ENCODE measurements around the gene TMEM59L. TPM values are rescaled to one million over a fixed set of nuclear protein-coding genes. Genes with fewer than 3 reads are reported as not detected.
"Not testable (repeated sequence)": the region's sequence is repeated elsewhere in the genome, so short reads cannot be mapped to it uniquely, and the experiment has no call there.

Gene TMEM59L
- total RNA-seq, 2 donors from 2014 or later, result 3.2 to 6.5 TPM

DNA sequence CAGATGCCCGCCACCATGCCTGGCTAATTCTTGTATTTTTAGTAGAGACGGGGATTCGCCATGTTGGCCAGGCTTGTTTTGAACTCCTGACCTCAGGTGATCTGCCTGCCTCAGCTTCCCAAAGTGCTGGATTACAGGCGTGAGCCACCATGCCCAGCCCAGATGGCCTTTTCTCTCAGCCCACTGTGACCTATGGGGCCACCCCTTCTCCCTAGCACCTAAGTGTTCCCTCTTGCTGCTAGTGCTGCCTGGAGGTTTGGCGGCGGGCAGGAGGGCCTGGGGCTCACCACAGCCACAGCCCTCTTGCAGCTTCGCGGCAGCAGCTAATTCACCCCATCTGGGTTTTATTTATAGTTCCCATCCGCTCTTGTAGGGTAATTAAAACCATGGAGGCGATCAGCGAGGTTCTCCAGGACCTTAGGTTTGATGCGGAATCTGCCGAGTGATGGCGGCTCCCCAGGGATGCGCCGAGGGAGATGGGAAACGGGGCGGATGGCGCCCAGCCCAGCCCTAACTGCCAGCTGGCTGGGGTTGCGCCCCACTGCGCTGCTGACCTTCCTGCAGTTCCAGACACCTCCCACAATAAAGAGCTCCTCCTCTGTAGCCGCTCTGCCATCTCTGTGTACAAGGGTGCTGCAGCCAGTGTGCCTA, 20.8 kb upstream of the TMEM59L start:
- no peak overlapping the region for H3K4me3 ChIP-seq
- no peak for TF ChIP-seq CTCF (IDR thresholded peaks at IDR 0.05)
- H3K4me1 ChIP-seq (ENCODE audit: control insufficient read depth in 1 of 2, low read depth in 2 of 2), result peaks cover 19 to 35% of the 10 kb centered on the region in 2 donors
- no peak overlapping the region for H3K27ac ChIP-seq
- no peak for ATAC-seq (ENCODE audit: insufficient number of reproducible peaks, low FRiP score, low read depth)
- no peak for DNase-seq (ENCODE audit: low spot score)
- no peaks in the 10 kb centered on the region for H3K9me3 ChIP-seq
- no peaks in the 10 kb centered on the region for H3K27me3 ChIP-seq (replicated peaks; ENCODE audit: insufficient read depth)
- H3K36me3 ChIP-seq, result peaks cover 8% of the 10 kb centered on the region

- ATAC-seq (ENCODE audit: insufficient number of reproducible peaks, low FRiP score, low read depth); H3K9me3 ChIP-seq; H3K4me3 ChIP-seq; H3K27me3 ChIP-seq (replicated peaks; ENCODE audit: insufficient read depth); DNase-seq (ENCODE audit: low spot score); H3K36me3 ChIP-seq; H3K27ac ChIP-seq: not testable (repeated sequence)
- H3K4me1 ChIP-seq (ENCODE audit: control insufficient read depth in 1 of 2, low read depth in 2 of 2), result peaks cover 19 to 34% of the 10 kb centered on the region in 2 donors
Measured at GRCh38 chr19:18592732-18593131, 19.9 kb upstream of the TMEM59L start.

- Histone ChIP-seq H3K4me1 (ENCODE audit: control insufficient read depth in 1 of 2, low read depth in 2 of 2) (peaks cover 19 to 27% of the 10 kb centered on the region in 2 donors), H3K27me3 (replicated peaks; ENCODE audit: insufficient read depth) (no peaks in the 10 kb centered on the region), H3K27ac (no peak overlapping the region), H3K4me3 (peak overlapping the region; percentile 74), H3K36me3 (peaks cover 8% of the 10 kb centered on the region), H3K9me3 (no peaks in the 10 kb centered on the region)
- ATAC-seq (ENCODE audit: insufficient number of reproducible peaks, low FRiP score, low read depth), result no peak
- no peak for DNase-seq (ENCODE audit: low spot score)
- TF ChIP-seq CTCF (IDR thresholded peaks at IDR 0.05), result no peak
Measured at GRCh38 chr19:18593367-18594095, 19.1 kb upstream of the TMEM59L start.

DNA sequence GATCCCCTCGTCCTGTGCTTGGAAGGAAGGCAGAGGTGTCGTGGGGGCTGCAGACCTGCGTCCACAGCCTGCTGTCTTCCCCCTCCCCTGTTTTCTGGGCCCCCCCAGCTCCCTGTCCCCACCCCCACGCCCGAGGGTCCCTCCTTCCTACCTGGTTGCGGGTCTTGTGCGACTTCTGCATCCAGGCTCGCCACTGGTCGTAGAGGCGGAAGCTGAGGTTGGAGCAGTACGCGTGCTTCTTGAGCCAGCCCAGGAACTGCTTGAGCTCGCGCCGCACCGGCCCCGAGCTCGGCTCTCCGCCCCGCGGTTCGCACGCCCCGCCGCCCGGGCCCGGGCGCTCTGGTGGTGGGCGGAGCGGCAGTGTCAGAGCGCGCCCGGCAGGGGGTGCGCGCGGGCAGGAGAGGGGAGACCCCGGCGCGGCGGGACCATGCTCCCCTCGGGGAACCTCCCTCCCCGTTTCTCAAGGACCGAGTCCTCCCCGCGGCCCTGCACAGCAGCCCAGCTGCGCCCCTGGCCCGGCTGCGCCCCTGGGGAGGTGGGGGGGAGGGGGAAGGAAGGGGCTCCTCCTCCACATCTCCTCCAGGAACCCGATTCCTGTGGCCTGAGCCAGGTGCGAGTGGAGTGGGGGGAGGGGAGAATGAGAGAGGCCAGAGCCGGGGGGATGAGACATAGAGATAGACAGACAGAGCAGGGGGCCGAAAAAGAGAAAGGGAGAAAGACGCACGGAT, 18.4 kb upstream of the TMEM59L start:
- peak overlapping the region; percentile 74 for H3K4me3 ChIP-seq
- H3K27me3 ChIP-seq (replicated peaks; ENCODE audit: insufficient read depth), result no peaks in the 10 kb centered on the region
- TF ChIP-seq CTCF (IDR thresholded peaks at IDR 0.05), result peak; percentile 92
- H3K27ac ChIP-seq, result peak overlapping the region in 1 of 2 donors; percentile 30
- ATAC-seq (ENCODE audit: insufficient number of reproducible peaks, low FRiP score, low read depth) (no peak), DNase-seq (ENCODE audit: low spot score) (no peak)
- H3K9me3 ChIP-seq, result no peaks in the 10 kb centered on the region
- peaks cover 19 to 25% of the 10 kb centered on the region in 2 donors for H3K4me1 ChIP-seq (ENCODE audit: control insufficient read depth in 1 of 2, low read depth in 2 of 2)
- H3K36me3 ChIP-seq, result peaks cover 8% of the 10 kb centered on the region

DNA sequence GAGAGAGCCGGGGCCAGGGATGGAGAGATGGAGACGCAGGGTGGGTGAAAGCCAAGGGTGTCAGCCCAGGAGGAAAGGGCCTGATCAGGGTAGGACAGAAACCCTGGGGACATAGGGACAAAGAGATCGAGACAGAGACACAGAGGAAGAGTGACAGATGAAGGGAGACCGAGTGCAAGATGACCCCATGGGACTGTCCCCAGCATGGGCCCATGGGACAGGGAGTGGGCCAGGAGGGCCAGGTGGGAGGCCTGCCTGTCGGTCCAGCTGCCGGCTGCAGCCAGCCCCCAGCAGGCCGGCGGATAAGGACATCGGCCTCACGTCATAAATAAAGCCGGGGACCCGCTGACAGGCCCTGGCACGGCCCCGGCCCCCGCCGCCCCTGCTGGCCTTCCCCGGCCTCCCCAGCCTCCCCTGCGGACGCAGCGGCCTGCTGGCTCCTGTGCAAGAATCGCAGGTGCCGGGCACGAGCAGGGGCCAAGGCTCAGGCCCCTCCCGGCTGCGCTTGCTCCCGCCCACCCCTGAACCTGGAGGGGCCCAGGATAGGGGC, 17.8 kb upstream of the TMEM59L start:
- peaks cover 8% of the 10 kb centered on the region for H3K36me3 ChIP-seq
- no peak overlapping the region for H3K27ac ChIP-seq
- ATAC-seq (ENCODE audit: insufficient number of reproducible peaks, low FRiP score, low read depth) (no peak), DNase-seq (ENCODE audit: low spot score) (no peak)
- H3K9me3 ChIP-seq, result no peaks in the 10 kb centered on the region
- no peaks in the 10 kb centered on the region for H3K27me3 ChIP-seq (replicated peaks; ENCODE audit: insufficient read depth)
- peaks cover 12 to 19% of the 10 kb centered on the region in 2 donors for H3K4me1 ChIP-seq (ENCODE audit: control insufficient read depth in 1 of 2, low read depth in 2 of 2)
- H3K4me3 ChIP-seq, result peak overlapping the region; percentile 74
- no peak for TF ChIP-seq CTCF (IDR thresholded peaks at IDR 0.05)

All from thoracic aorta (tissue), 2 donors.